ENCODE results near the gene DNAJB5.
"Not testable (repeated sequence)": the region's sequence is repeated elsewhere in the genome, so short reads cannot be mapped to it uniquely, and the experiment has no call there.

DNAJB5 gene

GRCh38 chr9:35001285-35001677 is 11.7 kb downstream of the DNAJB5 start:
- DNase-seq, result no peak

- DNase-seq, result no peak
Measured at GRCh38 chr9:35001803-35002502, 12.4 kb downstream of the DNAJB5 start.

GRCh38 chr9:35002623-35003022 is 13.1 kb downstream of the DNAJB5 start:
- DNase-seq, result no peak

GRCh38 chr9:35004299-35004698 is 14.8 kb downstream of the DNAJB5 start:
- DNase-seq, result not testable (repeated sequence)

- DNase-seq, result no peak
Measured at GRCh38 chr9:35010351-35010958, 20.9 kb downstream of the DNAJB5 start.

GRCh38 chr9:35014517-35014916 is 25.0 kb downstream of the DNAJB5 start:
- no peak for DNase-seq

- DNase-seq, result not testable (repeated sequence)
Measured at GRCh38 chr9:35023443-35023842, 33.9 kb downstream of the DNAJB5 start.

- no peak for DNase-seq
Measured at GRCh38 chr9:35026671-35027070, 37.1 kb downstream of the DNAJB5 start.

GRCh38 chr9:35027374-35027773 is 37.8 kb downstream of the DNAJB5 start:
- DNase-seq, result no peak

GRCh38 chr9:35027860-35028259 is 38.3 kb downstream of the DNAJB5 start:
- no peak for DNase-seq

- no peak for DNase-seq
Measured at GRCh38 chr9:35028341-35028740, 38.8 kb downstream of the DNAJB5 start.

- no peak for DNase-seq
Measured at GRCh38 chr9:35029241-35029640, 39.7 kb downstream of the DNAJB5 start.

GRCh38 chr9:35029852-35030251 is 40.3 kb downstream of the DNAJB5 start:
- DNase-seq, result no peak

- DNase-seq, result no peak
Measured at GRCh38 chr9:35033101-35033500, 43.6 kb downstream of the DNAJB5 start.

- peak; percentile 46 for DNase-seq
Measured at GRCh38 chr9:35035851-35036701, 46.5 kb downstream of the DNAJB5 start.

- no peak for DNase-seq
Measured at GRCh38 chr9:35042081-35042604, 52.6 kb downstream of the DNAJB5 start.

GRCh38 chr9:35042891-35043545 is 53.5 kb downstream of the DNAJB5 start:
- no peak for DNase-seq

GRCh38 chr9:35044071-35044470 is 54.5 kb downstream of the DNAJB5 start:
- no peak for DNase-seq
